Stimulated activated CD4-positive, alpha-beta T cell treated with anti-CD3 and anti-CD28 coated beads, Interleukin-1b, Interleukin-23, amount 100 ng/mL, for 1 hour (primary cell): ENCODE results near the gene VILL.

ENCODE experiments used
- DNase-seq, 2 donors: peaks; one replicate each; pipeline ENCODE4 v3.0.0-alpha.2; 2020; ENCODE audit warnings: low read depth in 2 of 2

The VILL gene

DNA sequence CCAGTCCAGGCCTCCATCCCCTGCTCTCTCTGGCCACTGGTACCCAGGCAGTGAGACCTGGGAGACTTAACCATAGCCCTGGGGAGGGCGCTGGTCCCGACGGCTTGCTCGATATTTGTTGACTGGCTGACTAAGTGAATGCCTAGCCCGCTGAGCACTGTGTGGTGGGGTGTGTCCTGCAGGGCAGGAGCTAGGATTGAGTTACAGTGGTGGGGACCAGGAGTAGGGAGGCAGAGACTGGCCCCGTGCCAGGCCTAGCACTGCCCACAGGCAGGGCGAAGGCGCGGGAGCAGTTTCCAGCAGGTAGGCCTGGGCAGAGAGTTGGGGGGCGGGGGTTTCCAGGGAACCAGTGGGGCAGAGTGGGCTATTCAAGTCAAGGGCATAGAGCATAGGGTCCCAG lies at the start of gene VILL:
Gene VILL, plus strand, starts transcription at position 260 of the 400 bp plus-strand sequence. CDS start 2,887 bp downstream, outside the sequence.
- no peak for DNase-seq

DNA sequence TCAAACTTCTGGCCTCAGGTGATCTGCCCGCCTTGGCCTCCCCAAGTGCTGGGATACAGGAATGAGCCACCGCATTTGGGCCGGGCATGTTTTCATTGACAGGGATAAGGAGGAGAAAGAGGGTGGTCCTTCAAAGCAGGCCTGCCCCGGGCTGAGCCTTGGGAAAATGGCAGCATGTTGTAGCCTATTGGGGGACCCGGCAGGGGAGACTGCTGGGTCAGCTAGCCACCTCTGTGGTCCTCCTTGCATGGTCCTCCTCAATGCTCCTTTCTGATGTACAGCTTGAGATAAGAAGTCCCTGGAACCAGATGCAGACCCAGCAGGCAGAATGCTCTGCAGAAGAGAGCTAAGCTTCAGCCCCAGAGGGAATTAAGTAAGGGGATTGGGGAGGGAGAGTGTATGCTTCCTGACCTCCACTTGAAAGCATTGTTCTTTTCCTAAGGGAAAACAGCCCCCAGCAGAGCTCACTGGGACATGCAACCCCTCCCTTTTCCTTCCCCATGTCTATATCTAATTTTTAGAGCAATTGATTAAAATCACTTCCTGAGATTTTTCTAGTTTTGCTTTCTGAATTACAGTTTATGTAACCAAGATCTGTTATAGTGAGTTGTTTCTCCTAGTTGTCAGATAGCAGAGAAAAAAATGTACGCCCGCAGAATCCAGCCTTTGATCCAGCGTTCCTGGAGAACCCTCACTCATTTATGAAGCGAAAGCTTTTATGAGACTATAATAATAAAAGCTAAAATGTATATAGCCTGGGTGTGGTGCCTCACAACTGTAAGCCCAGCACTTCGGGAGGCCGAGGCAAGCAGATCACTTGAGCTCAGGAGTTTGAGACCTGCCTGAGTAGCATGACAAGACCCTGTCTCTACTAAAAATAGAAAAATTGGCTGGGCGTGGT lies 48.7 kb upstream of the VILL start:
- DNase-seq, result no peak

DNA sequence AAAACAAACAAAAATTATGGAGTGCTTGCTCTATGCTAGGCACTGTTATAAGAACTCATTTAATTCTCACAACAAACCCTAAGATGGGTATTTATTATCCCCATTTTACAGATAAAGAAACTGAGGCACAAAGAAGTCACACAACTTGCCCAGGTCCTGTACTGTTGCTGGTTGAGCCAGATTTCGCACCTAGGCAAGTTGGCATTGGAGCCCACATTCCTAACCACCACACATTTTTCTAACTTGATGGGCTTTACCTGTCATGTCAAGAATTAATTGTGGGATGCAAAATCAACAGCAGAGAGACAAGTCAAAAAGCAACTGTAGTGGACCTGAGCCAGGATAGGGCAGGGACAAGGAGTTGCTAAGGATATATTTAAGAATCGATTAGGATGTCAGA lies 47.9 kb upstream of the VILL start:
- DNase-seq, result no peak

DNA sequence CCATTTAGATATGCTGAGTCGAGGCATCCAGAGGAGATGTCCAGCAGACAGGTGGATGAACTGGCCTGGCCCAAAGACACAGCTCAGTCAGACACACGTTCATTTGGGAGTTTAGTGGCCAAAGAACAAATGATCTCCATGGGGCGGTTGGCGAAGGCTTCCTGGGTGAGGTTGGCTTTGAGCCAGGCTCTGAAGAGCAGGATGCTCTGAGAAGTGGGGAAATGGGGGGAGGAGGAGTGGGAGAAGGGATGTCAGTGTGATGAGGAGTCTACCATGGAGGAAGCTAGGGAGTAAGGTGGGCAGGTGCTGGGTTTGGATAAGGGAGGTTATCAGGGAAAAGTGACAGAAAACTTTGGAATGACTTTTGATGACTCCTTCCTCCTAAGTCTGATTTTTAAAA lies 47.5 kb upstream of the VILL start:
- no peak for DNase-seq

DNA sequence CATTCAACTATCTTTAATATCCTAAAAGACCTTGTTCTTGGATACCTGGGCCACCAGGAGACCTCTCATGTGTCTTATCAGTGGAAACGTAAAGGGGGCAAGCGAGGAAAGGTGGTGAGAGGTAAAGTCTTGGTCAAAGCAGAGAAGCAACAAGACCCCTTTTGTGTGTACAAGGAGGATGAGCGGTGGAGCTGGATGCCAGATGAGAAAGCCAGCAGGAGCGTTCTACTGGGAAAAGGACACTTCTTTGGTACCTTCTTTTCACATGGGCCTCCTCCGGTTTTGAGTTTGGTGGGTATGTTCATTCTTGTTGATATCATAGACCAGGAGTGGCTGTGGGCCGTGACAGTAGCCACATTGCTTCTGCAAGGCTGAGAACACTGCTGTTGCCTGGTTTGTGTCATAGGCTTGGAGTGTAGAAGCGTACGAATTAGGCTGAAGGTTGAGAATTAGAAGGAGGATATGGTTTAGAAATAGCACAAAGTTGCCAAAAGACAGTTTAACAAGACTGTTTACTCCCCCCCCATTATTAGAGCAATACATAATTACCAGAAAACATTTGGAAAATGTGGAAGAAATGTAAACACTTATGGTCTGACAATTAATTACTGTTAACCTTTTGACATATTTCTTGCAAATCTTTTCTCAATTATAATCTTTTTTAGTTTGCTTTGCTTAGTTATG lies 46.8 kb upstream of the VILL start:
- no peak for DNase-seq

DNA sequence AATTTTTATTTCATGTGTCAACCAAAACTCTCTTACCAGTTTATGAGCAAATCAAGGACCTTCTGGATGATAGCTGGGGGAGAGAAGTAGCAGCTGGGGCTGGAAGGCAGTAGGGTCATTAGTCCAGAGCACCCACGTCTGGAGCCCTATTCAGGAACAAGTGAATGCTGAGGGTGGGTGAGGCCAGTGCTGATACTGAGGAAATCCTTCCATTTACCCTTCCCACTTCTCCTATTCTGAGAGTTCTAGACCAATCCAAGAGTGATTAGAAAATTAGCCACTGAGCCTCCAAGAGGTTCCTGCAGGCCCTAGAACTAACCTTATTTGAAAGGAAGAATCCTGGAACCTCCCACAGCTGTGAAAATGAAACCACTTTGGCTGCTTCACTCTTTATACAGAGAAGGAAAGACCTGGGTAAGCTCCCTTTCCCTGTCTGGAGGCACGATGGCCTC lies 46.2 kb upstream of the VILL start:
- DNase-seq, result no peak

DNA sequence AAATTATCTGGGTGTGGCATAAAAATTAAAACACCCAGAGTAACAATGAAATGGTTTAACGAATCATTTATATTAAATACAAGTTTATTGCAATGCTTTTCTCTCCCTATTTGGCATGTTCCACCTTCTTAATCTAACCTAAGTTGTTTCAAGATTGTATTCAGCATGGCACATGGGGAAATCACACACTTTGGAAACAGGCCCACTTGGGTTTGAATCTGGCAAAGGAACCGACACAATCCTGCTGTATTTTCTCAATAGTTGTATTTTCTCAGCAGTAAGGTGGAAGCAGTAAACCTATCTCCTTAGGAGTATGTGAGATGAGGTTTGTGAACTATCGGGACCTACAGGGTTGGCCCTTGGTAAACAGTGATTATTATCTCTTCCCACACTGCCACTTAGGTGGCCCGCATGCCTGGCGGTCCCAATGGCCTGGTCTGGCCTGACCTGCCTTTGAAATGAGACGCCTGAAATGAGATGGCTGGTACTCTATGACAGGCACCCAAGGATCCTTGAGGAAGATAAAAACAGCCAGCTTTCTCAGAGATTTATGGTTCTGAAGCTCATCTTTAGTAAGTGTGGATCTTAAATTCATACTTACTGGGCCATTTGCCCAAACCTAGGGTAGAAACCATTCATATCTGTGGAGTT lies 45.3 kb upstream of the VILL start:
- DNase-seq, result no peak

DNA sequence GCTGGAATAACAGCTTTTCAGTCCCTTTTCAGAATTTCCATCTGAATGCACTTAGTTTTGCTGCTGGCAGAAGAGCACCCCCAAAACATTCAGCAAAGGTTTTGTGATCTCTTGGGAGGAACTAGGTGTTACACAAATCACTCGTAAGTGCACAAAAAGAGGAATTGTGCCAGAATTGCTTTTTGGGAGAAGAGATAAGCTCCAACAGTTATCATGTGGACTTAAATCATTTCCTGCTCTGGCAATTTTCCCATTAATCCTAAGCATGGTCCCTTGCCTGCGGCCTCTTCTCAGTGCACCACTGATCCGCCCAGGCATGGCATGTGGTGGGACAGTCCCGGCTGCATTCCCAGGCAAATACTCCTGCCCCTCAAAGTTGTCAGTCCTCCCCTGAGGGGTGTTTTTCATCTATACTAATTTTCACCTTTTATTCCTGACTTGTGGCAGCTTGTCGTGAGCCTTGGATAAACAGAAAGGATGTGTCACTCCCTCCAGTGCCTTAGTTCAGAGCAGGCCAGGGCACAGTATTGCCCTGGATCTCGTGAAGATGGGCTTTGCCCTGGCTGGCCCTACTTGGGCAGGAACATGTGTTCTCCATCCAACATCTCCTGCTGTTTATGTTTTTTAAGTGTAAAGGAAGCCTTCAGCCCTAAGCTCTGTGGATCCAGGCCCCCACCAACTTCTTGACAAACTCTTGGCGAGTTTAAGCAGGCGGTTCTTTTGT lies 44.6 kb upstream of the VILL start:
- DNase-seq, result no peak

DNA sequence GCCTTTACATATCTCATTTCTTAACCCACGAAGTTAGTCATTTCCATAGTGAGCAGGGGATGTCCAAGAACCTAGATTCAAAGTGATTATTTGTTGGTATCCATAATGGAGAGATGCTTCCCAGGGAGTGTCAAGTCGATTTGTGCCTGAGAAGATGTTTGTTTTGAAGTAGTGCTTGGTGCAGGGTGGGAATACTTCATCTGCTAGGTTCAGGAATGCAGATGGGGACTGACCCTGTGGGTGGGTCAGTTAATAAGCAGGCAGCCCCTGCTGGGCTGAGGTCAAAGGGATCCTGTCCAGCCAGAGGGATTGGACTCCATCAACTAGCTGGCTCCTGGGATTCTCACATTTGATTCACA lies 44.1 kb upstream of the VILL start:
- DNase-seq, result no peak

DNA sequence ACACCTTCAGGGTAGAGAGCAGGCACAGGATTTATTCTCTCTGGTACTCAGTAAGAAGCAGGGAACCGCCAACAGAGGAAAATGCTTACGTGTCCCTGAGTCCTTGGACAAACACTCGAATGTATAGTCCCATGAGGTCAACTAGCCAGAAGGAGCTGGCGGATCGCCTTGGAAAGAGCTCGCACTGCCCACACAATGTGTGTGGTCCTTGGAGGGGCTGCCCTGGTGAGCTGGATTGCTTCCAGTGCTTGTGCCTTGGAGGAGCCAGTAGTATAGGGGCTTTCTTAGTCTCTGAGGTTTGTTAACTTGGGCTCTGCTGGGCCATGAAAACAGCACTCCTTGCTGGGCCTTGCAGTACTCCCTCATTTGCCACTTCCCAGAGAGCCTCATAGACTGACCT lies 40.7 kb upstream of the VILL start:
- DNase-seq, result no peak

DNA sequence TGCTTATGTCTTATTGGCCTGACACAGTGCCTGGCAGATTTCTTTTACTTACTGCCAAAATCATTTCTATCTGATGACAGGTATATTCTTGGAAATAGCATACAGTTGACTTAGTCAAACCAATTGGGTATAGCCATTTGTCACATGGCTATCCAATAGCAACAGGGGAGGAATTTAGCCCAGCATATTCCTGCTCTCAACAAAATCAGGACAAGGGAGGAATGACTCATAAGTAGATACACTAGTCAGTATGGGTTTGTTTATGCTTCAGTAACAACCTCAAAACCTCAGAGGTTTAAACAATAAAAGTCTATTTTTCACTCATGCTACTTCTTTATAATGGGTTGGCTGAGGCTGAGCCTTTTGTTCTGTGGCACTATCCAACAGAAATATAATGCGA lies 38.0 kb upstream of the VILL start:
- DNase-seq, result no peak

DNA sequence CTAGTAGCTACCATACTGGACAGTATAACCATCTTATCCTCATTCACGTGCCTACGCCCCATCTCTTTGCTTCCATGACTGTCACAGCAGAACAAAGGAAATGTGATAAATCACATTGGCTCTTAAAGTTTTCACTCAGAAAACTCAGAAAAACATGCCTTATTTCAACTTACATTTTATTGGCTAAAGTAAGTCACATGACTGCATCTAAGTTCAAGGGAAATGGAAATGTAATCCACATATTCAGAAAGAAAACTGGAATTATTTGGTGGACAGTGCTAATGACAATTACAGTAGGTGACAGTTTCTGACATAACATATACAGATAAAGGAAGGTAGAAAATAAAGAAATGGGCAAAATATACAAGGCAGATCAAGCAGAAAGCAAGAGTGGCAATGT lies 37.4 kb upstream of the VILL start:
- no peak for DNase-seq

DNA sequence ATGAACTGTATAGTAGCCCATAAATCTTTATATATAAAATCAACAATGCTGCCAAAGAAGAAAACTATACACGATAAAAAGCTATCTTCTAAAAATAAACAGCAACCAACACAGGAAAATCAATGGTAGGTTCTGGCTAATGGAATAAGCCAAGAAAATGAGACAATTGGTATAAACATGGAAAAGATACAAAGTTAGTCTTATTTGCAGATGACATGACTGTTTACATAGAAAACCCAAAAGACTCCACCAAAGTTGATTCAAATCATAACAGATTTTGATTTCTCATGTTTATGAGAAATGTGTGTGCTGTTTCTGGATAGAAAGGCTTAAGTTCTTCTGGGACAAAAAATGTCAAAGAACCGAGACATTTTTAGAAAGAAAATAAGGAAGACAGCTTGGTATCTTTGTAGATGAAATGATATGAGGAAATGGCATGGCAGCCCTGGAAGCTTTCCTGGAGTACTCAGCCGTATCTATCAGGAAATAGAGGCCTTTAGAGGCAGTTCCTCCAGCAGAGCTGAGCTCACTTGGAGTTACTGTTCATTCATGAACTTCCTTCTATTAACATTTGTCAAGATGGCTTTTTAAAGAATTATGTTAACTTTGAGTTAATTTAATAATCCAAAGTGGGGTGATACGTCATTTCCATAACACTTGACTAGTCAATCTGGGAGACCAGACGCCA lies 36.7 kb upstream of the VILL start:
- DNase-seq, result no peak

DNA sequence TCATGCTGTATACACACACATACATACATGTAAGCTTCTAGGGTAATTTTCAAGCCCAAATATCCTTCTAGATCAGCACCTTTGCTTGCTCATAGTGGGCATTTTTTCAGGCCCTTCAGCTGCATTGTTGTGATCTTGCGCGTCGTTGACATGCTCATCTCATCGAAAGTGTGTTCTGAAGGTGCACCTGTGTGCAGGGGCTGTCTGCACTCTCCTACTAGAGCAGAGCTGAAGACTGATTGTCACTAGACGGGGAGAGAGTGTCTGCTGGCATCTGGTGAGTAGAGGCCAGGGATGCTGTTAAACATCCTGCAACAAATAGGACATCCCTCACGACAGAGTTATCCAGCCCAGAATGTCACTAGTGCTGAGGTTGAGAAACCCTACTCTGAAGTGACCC lies 35.7 kb upstream of the VILL start:
- DNase-seq, result no peak

DNA sequence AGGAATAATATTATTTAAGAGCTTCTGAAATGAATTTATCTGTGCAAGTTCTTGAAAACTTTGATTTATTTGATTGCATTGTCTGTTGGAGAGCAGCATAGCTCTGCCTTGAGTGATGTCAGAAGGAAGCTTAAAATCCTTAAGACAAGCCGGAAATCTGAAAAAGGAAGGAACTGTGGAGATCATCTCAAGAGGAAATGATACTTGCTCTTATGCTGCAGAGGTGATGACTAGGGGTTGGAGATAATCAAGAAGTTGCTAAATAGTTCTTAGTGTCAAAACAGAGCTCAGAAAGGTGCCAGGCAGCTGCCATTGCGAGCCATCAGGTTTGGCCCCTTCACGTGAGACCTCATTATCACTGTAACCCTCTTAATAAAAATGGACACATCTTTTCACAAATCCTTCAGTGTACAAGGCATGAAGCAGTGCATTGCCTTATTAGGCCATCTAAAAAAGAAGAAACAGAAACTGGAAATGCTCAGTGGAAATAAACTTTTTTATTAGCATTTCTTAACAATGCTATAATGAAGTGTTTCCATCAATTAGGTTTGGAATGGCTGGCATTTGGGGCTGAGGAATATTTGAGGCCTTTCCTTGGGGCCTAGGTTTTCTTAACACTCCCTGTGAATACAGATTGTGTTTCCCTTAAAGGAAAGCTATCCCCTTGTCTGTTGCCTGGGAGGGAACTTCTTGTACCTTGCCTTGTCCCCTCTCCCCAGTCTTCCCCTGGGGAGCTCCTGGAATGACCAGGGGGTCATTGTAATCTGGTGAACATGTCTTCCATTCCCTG lies 34.5 kb upstream of the VILL start:
- DNase-seq, result no peak

DNA sequence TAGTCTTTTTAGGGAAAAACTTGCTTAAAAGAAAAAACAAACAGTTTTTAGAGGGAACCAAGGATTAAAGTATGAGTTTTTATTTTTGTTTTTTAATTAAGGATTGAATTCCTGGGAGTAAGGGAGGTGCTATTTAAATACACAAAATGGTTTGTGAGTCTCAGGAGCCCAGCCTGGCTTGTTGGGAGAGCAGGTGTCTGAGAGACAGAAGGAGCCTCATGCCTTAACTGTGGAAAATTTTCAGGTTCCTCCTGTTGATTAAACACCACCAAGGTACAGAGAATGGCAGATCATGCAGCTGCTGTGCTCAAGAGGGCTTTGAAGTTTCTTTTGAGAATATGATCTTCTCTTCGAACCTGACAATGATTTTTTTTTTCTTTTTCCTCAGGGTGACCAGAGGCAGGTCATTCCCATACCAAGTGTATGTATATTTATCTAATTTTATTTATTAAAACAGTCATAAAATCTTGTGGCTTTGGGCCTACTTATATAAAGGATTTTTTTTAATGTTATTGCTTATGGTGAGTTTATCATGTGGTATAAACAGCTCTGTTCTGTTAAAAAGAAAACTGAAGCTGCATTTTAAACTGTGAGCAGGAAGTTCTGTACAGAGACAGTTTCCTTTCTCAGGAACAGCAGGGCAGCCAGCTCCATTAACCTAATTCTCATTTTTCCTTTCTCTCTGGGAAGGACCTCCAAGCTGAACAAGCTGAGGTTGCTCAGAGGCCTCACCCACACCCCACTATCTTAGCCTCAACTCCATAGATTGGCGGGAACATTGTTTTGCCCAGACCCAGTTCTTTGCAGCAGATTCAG lies 33.7 kb upstream of the VILL start:
- DNase-seq, result no peak

DNA sequence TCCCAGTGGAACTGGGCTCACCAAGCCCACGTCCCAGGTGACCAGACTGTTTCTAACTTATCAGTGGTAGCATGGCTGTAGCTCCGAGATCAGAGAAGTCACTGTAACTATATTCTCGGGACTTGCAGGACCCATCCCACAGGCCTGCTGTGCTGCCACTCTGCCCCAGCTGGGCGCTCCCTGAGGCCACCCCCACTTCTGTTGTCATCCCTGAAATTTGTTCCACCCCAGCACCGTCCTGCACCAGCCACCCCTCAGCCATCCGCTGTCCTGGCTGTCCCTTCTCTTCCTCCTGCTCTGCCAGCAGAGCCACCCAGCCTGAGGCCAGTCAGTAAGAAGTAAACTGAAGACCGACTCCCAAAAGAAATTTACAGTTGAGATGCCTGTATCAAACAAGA lies 33.0 kb upstream of the VILL start:
- no peak for DNase-seq

DNA sequence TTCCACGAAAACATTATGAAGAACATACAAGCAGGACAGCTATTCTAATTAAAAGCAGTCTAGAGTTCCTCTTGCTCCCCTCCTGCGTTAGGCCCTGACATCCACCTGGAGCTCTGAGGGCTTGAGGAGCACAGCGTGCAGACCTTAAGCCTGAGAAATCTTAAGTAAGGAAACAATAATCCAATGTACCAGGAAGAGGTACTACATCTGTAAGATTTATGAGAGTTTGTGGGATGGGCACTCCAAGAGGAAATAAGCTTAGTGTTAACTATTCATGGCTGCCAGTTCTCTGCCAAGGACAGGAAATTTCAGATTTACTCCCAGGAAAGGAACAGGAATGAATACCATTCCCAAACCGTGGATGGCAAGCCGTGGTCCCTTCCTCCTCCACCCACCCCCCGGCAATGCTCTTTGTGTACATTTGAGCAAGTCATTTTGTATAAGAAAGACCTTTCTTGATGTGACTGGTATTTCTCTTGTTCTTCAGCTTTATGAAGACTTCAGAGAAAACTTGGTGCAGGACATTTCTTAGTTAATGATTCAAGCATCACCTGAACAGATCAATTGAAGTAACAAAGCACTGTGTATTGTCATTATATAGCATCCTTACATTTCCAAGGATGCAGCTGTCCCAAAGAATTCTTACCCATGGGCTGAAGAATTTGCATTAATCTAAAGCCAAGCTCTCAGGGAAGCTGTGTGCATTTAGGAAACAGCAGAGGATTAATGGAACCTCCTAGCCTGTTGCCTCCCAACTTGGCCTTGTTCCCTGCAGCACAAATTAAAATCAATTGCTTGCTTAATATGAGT lies 28.8 kb upstream of the VILL start:
- no peak for DNase-seq

DNA sequence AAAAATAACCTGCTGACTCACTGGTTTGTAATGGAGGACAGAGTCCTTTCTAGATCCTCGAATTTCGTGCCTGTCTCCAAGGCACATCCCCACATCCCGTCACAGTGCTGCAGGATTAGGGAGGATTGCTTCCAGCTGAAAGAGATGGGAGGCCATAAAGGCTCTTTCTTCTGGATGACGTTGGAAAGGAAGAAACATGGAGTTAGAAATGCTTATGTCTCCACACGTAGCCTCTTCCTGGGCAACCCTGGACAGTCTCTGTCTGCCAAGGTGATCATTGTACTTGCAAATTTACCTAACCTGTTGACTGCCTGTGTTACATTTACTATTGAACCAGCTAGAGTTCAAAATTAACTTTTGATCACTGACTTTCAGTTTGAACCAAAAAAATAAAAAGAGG lies 27.6 kb upstream of the VILL start:
- no peak for DNase-seq
